Measurements from ENCODE around the gene CFAP74. TPM values are rescaled to one million over a fixed set of nuclear protein-coding genes. Genes with fewer than 3 reads are reported as not detected.

The CFAP74 gene
- total and polyA plus RNA-seq, 8 donors, result 0.23 to 4.7 (median 2.8) TPM

GRCh38 chr1:2014181-2014580 is 10.6 kb upstream of the CFAP74 start:
- ATAC-seq, result no peak
- intact Hi-C loops (cut with DNase I), result no loop called here
- H3K27ac ChIP-seq, result no peak overlapping the region
- TF ChIP-seq, protein P1, sequence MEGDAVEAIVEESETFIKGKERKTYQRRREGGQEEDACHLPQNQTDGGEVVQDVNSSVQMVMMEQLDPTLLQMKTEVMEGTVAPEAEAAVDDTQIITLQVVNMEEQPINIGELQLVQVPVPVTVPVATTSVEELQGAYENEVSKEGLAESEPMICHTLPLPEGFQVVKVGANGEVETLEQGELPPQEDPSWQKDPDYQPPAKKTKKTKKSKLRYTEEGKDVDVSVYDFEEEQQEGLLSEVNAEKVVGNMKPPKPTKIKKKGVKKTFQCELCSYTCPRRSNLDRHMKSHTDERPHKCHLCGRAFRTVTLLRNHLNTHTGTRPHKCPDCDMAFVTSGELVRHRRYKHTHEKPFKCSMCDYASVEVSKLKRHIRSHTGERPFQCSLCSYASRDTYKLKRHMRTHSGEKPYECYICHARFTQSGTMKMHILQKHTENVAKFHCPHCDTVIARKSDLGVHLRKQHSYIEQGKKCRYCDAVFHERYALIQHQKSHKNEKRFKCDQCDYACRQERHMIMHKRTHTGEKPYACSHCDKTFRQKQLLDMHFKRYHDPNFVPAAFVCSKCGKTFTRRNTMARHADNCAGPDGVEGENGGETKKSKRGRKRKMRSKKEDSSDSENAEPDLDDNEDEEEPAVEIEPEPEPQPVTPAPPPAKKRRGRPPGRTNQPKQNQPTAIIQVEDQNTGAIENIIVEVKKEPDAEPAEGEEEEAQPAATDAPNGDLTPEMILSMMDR (IDR thresholded peaks at IDR 0.05), result no peak
- no peak for DNase-seq
- H3K4me1 ChIP-seq, result no peaks in the 10 kb centered on the region
- H3K4me3 ChIP-seq, result no peak overlapping the region
- no peaks in the 10 kb centered on the region for H3K9me3 ChIP-seq
- peaks cover 4 to 86% of the 10 kb centered on the region in 2 donors for H3K27me3 ChIP-seq
- H3K36me3 ChIP-seq, result no peaks in the 10 kb centered on the region

GRCh38 chr1:2009101-2010053 is 5.8 kb upstream of the CFAP74 start:
- DNase-seq, result peak in 1 of 4 donors; percentile 46
- TF ChIP-seq, protein P1 (IDR thresholded peaks at IDR 0.05), result no peak
- Histone ChIP-seq H3K9me3 (no peaks in the 10 kb centered on the region), H3K4me1 (no peaks in the 10 kb centered on the region), H3K27me3 (peaks cover under 1 to 87% of the 10 kb centered on the region in 2 donors), H3K27ac (no peak overlapping the region), H3K36me3 (no peaks in the 10 kb centered on the region), H3K4me3 (no peak overlapping the region)
- ATAC-seq, result no peak
- intact Hi-C loops (cut with DNase I), result no loop called here

DNA sequence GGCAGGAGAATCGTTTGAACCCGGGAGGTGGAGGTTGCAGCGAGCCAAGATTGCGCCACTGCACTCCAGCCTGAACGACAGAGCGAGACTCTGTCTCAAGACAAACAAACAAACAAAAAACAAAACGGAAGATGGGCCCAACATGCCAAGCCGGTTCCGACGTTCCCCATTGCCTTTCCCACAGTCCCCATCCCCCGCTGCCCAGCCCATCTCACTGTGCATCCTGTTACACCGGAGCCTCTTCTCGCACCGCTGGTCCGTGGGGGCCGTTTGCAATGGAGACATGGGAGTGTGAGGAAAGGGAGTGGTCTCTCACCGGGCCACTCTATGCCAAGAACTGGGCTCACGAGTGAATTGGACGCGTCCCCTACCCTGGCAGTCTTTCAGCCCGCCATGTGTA is 1.3 kb upstream of the CFAP74 start:
- DNase-seq (peak in 1 of 4 donors; percentile 65), ATAC-seq (no peak)
- no peak overlapping the region for H3K4me3 ChIP-seq
- H3K9me3 ChIP-seq, result no peaks in the 10 kb centered on the region
- H3K27me3 ChIP-seq, result peaks cover 15 to 95% of the 10 kb centered on the region in 2 donors
- intact Hi-C loops (cut with DNase I), result no loop called here
- TF ChIP-seq, protein P1 (IDR thresholded peaks at IDR 0.05), result no peak
- no peaks in the 10 kb centered on the region for H3K36me3 ChIP-seq
- H3K27ac ChIP-seq, result no peak overlapping the region
- peaks cover 0 to 4% of the 10 kb centered on the region in 2 donors for H3K4me1 ChIP-seq

DNA sequence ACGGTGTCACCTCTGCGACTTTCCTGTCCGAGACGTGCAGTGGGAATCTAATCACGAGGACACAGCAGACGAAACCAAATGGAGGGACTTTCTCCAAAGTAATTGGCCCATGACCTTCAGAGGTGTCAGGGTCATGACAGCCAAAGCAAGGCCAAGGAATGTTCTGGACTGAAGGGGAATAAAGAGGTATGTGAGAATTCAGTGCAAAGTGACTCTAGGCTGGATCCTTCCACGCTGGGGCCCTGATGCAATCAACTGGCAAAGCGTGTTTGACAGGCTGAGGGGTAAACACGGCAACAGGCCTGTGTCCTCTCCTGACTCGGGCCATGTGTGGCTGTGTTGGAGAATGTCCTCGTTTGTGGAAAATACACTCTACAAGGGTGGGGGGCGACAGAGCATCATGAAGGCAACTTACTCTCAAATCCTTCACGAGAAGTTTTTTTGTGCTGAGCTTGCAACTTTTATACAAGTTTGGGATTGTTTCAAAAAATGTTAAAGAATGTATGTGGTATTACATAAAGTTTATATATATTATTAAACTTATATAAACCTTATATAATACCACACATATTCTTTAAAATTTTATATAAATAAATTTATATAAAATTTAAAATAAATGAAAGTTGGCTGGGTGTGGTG is 1.7 kb downstream of the CFAP74 start:
- TF ChIP-seq, protein P1 (IDR thresholded peaks at IDR 0.05), result no peak
- H3K4me3 ChIP-seq, result no peak overlapping the region
- DNase-seq (peak in 2 of 4 donors; percentile 66 to 84), ATAC-seq (peak; percentile 60)
- peaks cover 0 to 5% of the 10 kb centered on the region in 2 donors for H3K4me1 ChIP-seq
- H3K36me3 ChIP-seq, result no peaks in the 10 kb centered on the region
- H3K27me3 ChIP-seq, result peaks cover 15 to 71% of the 10 kb centered on the region in 2 donors
- H3K27ac ChIP-seq, result no peak overlapping the region
- intact Hi-C loops (cut with DNase I), result no loop called here
- H3K9me3 ChIP-seq, result no peaks in the 10 kb centered on the region

- Histone ChIP-seq H3K4me1 (peaks cover 0 to 15% of the 10 kb centered on the region in 2 donors), H3K27ac (no peak overlapping the region), H3K36me3 (no peaks in the 10 kb centered on the region), H3K9me3 (no peaks in the 10 kb centered on the region), H3K27me3 (peaks cover 15 to 61% of the 10 kb centered on the region in 2 donors), H3K4me3 (no peak overlapping the region)
- TF ChIP-seq, protein P1 (IDR thresholded peaks at IDR 0.05), result no peak
- DNase-seq (peak in 1 of 4 donors; percentile 59), ATAC-seq (no peak)
- intact Hi-C loops (cut with DNase I), result no loop called here
These were observed 2.7 kb downstream of the CFAP74 start for GRCh38 chr1:2000850-2001249.
